NCI-H748 treated with DMSO at 0.1 percent for 48 hours (cell line): ENCODE measurements around the gene PCF11.
A peak's percentile ranks its signal among the peaks of the same experiment; 100 is the strongest.

Source experiments
- DNase-seq: peaks from one replicate; lab custom pipeline; 2025; lab: John Stamatoyannopoulos, UW

The PCF11 gene

GRCh38 chr11:83152264-83152663 lies 4.7 kb upstream of the PCF11 start:
- no peak for DNase-seq

GRCh38 chr11:83153764-83154163 lies 3.2 kb upstream of the PCF11 start:
- no peak for DNase-seq

GRCh38 chr11:83156144-83156995 lies 561 bp upstream of the PCF11 start:
- peak; percentile 95 for DNase-seq

GRCh38 chr11:83157594-83158356 lies 844 bp downstream of the PCF11 start:
- no peak for DNase-seq

- no peak for DNase-seq
Observed at GRCh38 chr11:83158357-83158786, 1.4 kb downstream of the PCF11 start.

GRCh38 chr11:83158965-83159901 lies 2.3 kb downstream of the PCF11 start:
- DNase-seq = no peak

GRCh38 chr11:83159902-83160865 lies 3.3 kb downstream of the PCF11 start:
- no peak for DNase-seq

GRCh38 chr11:83161610-83162199 lies 4.8 kb downstream of the PCF11 start:
- no peak for DNase-seq

GRCh38 chr11:83162377-83162776 lies 5.4 kb downstream of the PCF11 start:
- DNase-seq = no peak

GRCh38 chr11:83166193-83166866 lies 9.4 kb downstream of the PCF11 start:
- no peak for DNase-seq

- DNase-seq = no peak
Observed at GRCh38 chr11:83168756-83169155, 11.8 kb downstream of the PCF11 start.

- DNase-seq = no peak
Observed at GRCh38 chr11:83170865-83171264, 13.9 kb downstream of the PCF11 start.

- DNase-seq = no peak
Observed at GRCh38 chr11:83172551-83172950, 15.6 kb downstream of the PCF11 start.

GRCh38 chr11:83174008-83174407 lies 17.1 kb downstream of the PCF11 start:
- no peak for DNase-seq

- DNase-seq = no peak
Observed at GRCh38 chr11:83175815-83176214, 18.9 kb downstream of the PCF11 start.

GRCh38 chr11:83181815-83182214 lies 24.9 kb downstream of the PCF11 start:
- no peak for DNase-seq

GRCh38 chr11:83185767-83186166 lies 28.8 kb downstream of the PCF11 start:
- DNase-seq = no peak

GRCh38 chr11:83187465-83187864 lies 30.5 kb downstream of the PCF11 start:
- no peak for DNase-seq

GRCh38 chr11:83191491-83191890 lies 34.6 kb downstream of the PCF11 start:
- DNase-seq = no peak

GRCh38 chr11:83191986-83192385 lies 35.1 kb downstream of the PCF11 start:
- no peak for DNase-seq
